Small intestine (tissue), 7 donors: ENCODE data around the gene METTL25B. TPM values are rescaled to one million over a fixed set of nuclear protein-coding genes. Genes with fewer than 3 reads are reported as not detected.

Source experiments
- DNase-seq, 2 donors: peaks; one replicate each; pipeline versions ENCODE4 v3.0.0 to v3.0.0-alpha.2; 2013
- FAIRE-seq: peaks from 2 replicates; lab custom pipeline; 2012; peaks lifted over from hg19 to GRCh38; lab: Jason Lieb, UNC
- H3K27ac ChIP-seq, 3 donors: one replicate each; pipeline ENCODE4 v1.5.1; 2013; ENCODE audit warnings: low read length in 2 of 3, mild to moderate bottlenecking in 2 of 3, control low read depth in 1 of 3, inconsistent platforms in 1 of 3, low read depth in 1 of 3, moderate library complexity in 1 of 3
- H3K27me3 ChIP-seq, 3 donors: one replicate each; pipeline ENCODE4 v1.6.1; 2013; ENCODE audit warnings: low read length in 3 of 3, inconsistent platforms in 1 of 3; ENCODE audit not compliant: control insufficient read depth in 3 of 3, insufficient read depth in 3 of 3
- H3K36me3 ChIP-seq, 3 donors: one replicate each; pipeline ENCODE4 v1.6.1; 2013; ENCODE audit warnings: low read length in 3 of 3, inconsistent platforms in 1 of 3, low read depth in 1 of 3, mild to moderate bottlenecking in 1 of 3, moderate library complexity in 1 of 3; ENCODE audit not compliant: control insufficient read depth in 3 of 3, insufficient read depth in 2 of 3
- H3K4me1 ChIP-seq, 3 donors: one replicate each; pipeline ENCODE4 v1.6.1; 2013; ENCODE audit warnings: low read length in 2 of 3, inconsistent platforms in 1 of 3, low read depth in 1 of 3, mild to moderate bottlenecking in 1 of 3, moderate library complexity in 1 of 3; ENCODE audit not compliant: control insufficient read depth in 3 of 3, insufficient read depth in 2 of 3
- H3K4me3 ChIP-seq, 3 donors: one replicate each; pipeline ENCODE4 v1.5.1; 2013; ENCODE audit warnings: low read length in 3 of 3, control low read depth in 1 of 3, inconsistent platforms in 1 of 3, low read depth in 1 of 3, mild to moderate bottlenecking in 1 of 3, moderate library complexity in 1 of 3
- H3K9me3 ChIP-seq, 2 donors: one replicate each; pipeline ENCODE4 v1.6.1; 2013; ENCODE audit warnings: low read depth in 1 of 2, low read length in 1 of 2; ENCODE audit not compliant: control insufficient read depth in 2 of 2, insufficient read depth in 1 of 2
- WGBS, 3 donors: extraction: QIAGEN DNeasy Blood & Tissue Kit; methylation state at CpG; one replicate each; pipeline ENCODE4 v1.1.7; 2013; 5-methylcytosine and 5-hydroxymethylcytosine counted together
- polyA plus RNA-seq, 4 donors: library from polyadenylated mRNA; stranded (reverse) in 3 of 4; unstranded in 1 of 4; fragments of 200-250 nt in 3 of 4; fragments of 120-200 nt in 1 of 4; gene quantifications; one replicate each; pipeline versions ENCODE4 v1.2.1 to v1.2.3, GENCODE V29; 2013
- donor health status: healthy with polysubstance abuse.
- donor health status: control.
- donor health status: control.
- donor health status: Bipolar disorder and iron deficiency.
- donor health status: healthy.

The METTL25B gene
- polyA plus RNA-seq, 4 donors, result 27.8 to 79.8 (median 49.4) TPM

GRCh38 chr1:156709757-156710489 lies 18.3 kb upstream of the METTL25B start:
- 21 to 48% (median 29%) methylated on average over 10 to 11 of the region's 11 CpGs for WGBS, 3 donors
- no peak overlapping the region for H3K4me3 ChIP-seq
- no peaks in the 10 kb centered on the region for H3K9me3 ChIP-seq
- peak in 1 of 2 donors; percentile 47 for DNase-seq
- peak overlapping the region in 1 of 3 donors; percentile 12 for H3K27ac ChIP-seq
- peaks cover 0 to 14% (median 0%) of the 10 kb centered on the region in 3 donors for H3K27me3 ChIP-seq
- peaks cover 0 to 7% (median 0%) of the 10 kb centered on the region in 3 donors for H3K36me3 ChIP-seq
- H3K4me1 ChIP-seq, result peaks cover 5 to 34% (median 8%) of the 10 kb centered on the region in 3 donors
- no peak for FAIRE-seq

GRCh38 chr1:156711011-156711817 lies 17.1 kb upstream of the METTL25B start:
- DNase-seq (no peak), FAIRE-seq (no peak)
- peaks cover 0 to 7% (median 0%) of the 10 kb centered on the region in 3 donors for H3K36me3 ChIP-seq
- H3K9me3 ChIP-seq, result no peaks in the 10 kb centered on the region
- WGBS, 3 donors, result 78 to 94% (median 90%) methylated on average over 9 of the region's 9 CpGs
- peaks cover 0 to 1% (median 0%) of the 10 kb centered on the region in 3 donors for H3K27me3 ChIP-seq
- no peak overlapping the region for H3K27ac ChIP-seq
- no peak overlapping the region for H3K4me3 ChIP-seq
- H3K4me1 ChIP-seq, result peaks cover 0 to 21% (median 0%) of the 10 kb centered on the region in 3 donors

GRCh38 chr1:156712626-156713025 lies 15.6 kb upstream of the METTL25B start:
- Histone ChIP-seq H3K27ac (no peak overlapping the region), H3K4me3 (no peak overlapping the region), H3K27me3 (no peaks in the 10 kb centered on the region), H3K36me3 (peaks cover 0 to 7% (median 0%) of the 10 kb centered on the region in 3 donors), H3K9me3 (no peaks in the 10 kb centered on the region), H3K4me1 (peaks cover 0 to 10% (median 0%) of the 10 kb centered on the region in 3 donors)
- DNase-seq (no peak), FAIRE-seq (no peak)
- WGBS, 3 donors, result 47 to 61% (median 60%) methylated on average over 3 of the region's 3 CpGs

GRCh38 chr1:156714830-156715229 lies 13.4 kb upstream of the METTL25B start:
- Histone ChIP-seq H3K4me1 (no peaks in the 10 kb centered on the region), H3K27ac (no peak overlapping the region), H3K9me3 (no peaks in the 10 kb centered on the region), H3K4me3 (no peak overlapping the region), H3K36me3 (peaks cover 0 to 13% (median 0%) of the 10 kb centered on the region in 3 donors), H3K27me3 (no peaks in the 10 kb centered on the region)
- no peak for FAIRE-seq
- no peak for DNase-seq
- 76 to 94% (median 89%) methylated on average over 3 of the region's 3 CpGs for WGBS, 3 donors

GRCh38 chr1:156717351-156717750 lies 10.9 kb upstream of the METTL25B start:
- Histone ChIP-seq H3K36me3 (peaks cover 4 to 17% (median 8%) of the 10 kb centered on the region in 3 donors), H3K4me1 (no peaks in the 10 kb centered on the region), H3K4me3 (no peak overlapping the region), H3K27ac (no peak overlapping the region), H3K9me3 (no peaks in the 10 kb centered on the region), H3K27me3 (no peaks in the 10 kb centered on the region)
- FAIRE-seq (no peak), DNase-seq (no peak)
- WGBS, 3 donors, result 73 to 86% (median 75%) methylated on average over 4 of the region's 4 CpGs

- FAIRE-seq (no peak), DNase-seq (no peak)
- peaks cover 2 to 9% (median 4%) of the 10 kb centered on the region in 3 donors for H3K4me1 ChIP-seq
- no peaks in the 10 kb centered on the region for H3K9me3 ChIP-seq
- no peak overlapping the region for H3K27ac ChIP-seq
- no peak overlapping the region for H3K4me3 ChIP-seq
- 70 to 94% (median 79%) methylated on average over 2 of the region's 2 CpGs for WGBS, 3 donors
- H3K27me3 ChIP-seq, result no peaks in the 10 kb centered on the region
- H3K36me3 ChIP-seq, result peaks cover 11 to 49% (median 17%) of the 10 kb centered on the region in 3 donors
Measured at GRCh38 chr1:156721131-156721530, 7.1 kb upstream of the METTL25B start.

- no peaks in the 10 kb centered on the region for H3K27me3 ChIP-seq
- peaks cover 2 to 13% (median 4%) of the 10 kb centered on the region in 3 donors for H3K4me1 ChIP-seq
- DNase-seq (no peak), FAIRE-seq (no peak)
- WGBS, 3 donors, result 77 to 92% (median 80%) methylated on average over 4 of the region's 4 CpGs
- peaks cover 11 to 53% (median 17%) of the 10 kb centered on the region in 3 donors for H3K36me3 ChIP-seq
- H3K9me3 ChIP-seq, result no peaks in the 10 kb centered on the region
- no peak overlapping the region for H3K4me3 ChIP-seq
- H3K27ac ChIP-seq, result no peak overlapping the region
Measured at GRCh38 chr1:156721535-156721934, 6.7 kb upstream of the METTL25B start.

- Histone ChIP-seq H3K27me3 (no peaks in the 10 kb centered on the region), H3K36me3 (peaks cover 11 to 53% (median 17%) of the 10 kb centered on the region in 3 donors), H3K27ac (peak overlapping the region in 1 of 3 donors; percentile 3), H3K4me3 (peak overlapping the region in 2 of 3 donors; percentile 72 to 95), H3K9me3 (no peaks in the 10 kb centered on the region), H3K4me1 (peaks cover 8 to 34% (median 12%) of the 10 kb centered on the region in 3 donors)
- WGBS, 3 donors, result 10 to 13% (median 12%) methylated on average over 18 of the region's 18 CpGs
- DNase-seq, result peak; percentile 91 to 94
- FAIRE-seq, result no peak
Measured at GRCh38 chr1:156725683-156726280, 2.5 kb upstream of the METTL25B start.
